Neuronal stem cell (in vitro differentiated cells): ENCODE measurements around the gene CSMD2.

ENCODE experiments used
- DNase-seq: peaks from one replicate; pipeline ENCODE4 v3.0.0-alpha.2; 2013; ENCODE audit warnings: low spot score
- H2AFZ ChIP-seq: one replicate; pipeline ENCODE4 v1.6.1; 2013; ENCODE audit warnings: mild to moderate bottlenecking, low read length, inconsistent platforms
- H2AK5ac ChIP-seq: 2 replicates; pipeline ENCODE4 v1.6.1; 2013; ENCODE audit warnings: low read depth, mild to moderate bottlenecking, inconsistent platforms, low read length, moderate library complexity, mixed read lengths
- H2BK120ac ChIP-seq: 2 replicates; pipeline ENCODE4 v1.6.1; 2013; ENCODE audit warnings: low read depth, mild to moderate bottlenecking, inconsistent platforms, low read length, moderate library complexity, mixed read lengths
- H2BK12ac ChIP-seq: one replicate; pipeline ENCODE4 v1.6.1; 2013; ENCODE audit warnings: low read length, inconsistent platforms
- H2BK15ac ChIP-seq: 2 replicates; pipeline ENCODE4 v1.6.1; 2013; ENCODE audit warnings: mild to moderate bottlenecking, low read length, inconsistent platforms, mixed read lengths
- H2BK5ac ChIP-seq: one replicate; pipeline ENCODE4 v1.6.1; 2013; ENCODE audit warnings: inconsistent platforms, mild to moderate bottlenecking, low read length, moderate library complexity
- H3K14ac ChIP-seq: one replicate; pipeline ENCODE4 v1.6.1; 2013; ENCODE audit warnings: low read length, inconsistent platforms
- H3K18ac ChIP-seq: 2 replicates; pipeline ENCODE4 v1.6.1; 2013; ENCODE audit warnings: low read length, inconsistent platforms
- H3K23ac ChIP-seq: 2 replicates; pipeline ENCODE4 v1.6.1; 2013; ENCODE audit warnings: low read depth, mild to moderate bottlenecking, mixed read lengths, low read length, inconsistent platforms; ENCODE audit not compliant: poor library complexity
- H3K27ac ChIP-seq: replicated peaks from 3 replicates; pipeline ENCODE4 v1.5.1; 2013; ENCODE audit warnings: low read length, inconsistent platforms
- H3K27me3 ChIP-seq, 3 experiments: 2 replicates each; pipeline ENCODE4 v1.6.1; 2013; ENCODE audit warnings: low read length in 3 of 3, mild to moderate bottlenecking in 2 of 3, inconsistent platforms in 1 of 3, low read depth in 1 of 3, mixed read lengths in 1 of 3, moderate library complexity in 1 of 3; ENCODE audit not compliant: control insufficient read depth in 3 of 3, insufficient read depth in 3 of 3
- H3K36me3 ChIP-seq, 2 donors: replicated peaks in 1 of 2; 2 replicates each; pipeline ENCODE4 v1.6.1; 2013; ENCODE audit warnings: low read length in 2 of 2; ENCODE audit not compliant: control insufficient read depth in 2 of 2, insufficient read depth in 2 of 2
- H3K4ac ChIP-seq: 2 replicates; pipeline ENCODE4 v1.6.1; 2013; ENCODE audit warnings: inconsistent platforms, mild to moderate bottlenecking, low read length, moderate library complexity
- H3K4me1 ChIP-seq, 2 donors: 1 replicate in 1 of 2; 2 replicates in 1 of 2; pipeline ENCODE4 v1.6.1; 2013; ENCODE audit warnings: low read length in 2 of 2, low read depth in 1 of 2; ENCODE audit not compliant: control insufficient read depth in 2 of 2, insufficient read depth in 1 of 2
- H3K4me2 ChIP-seq: one replicate; pipeline ENCODE4 v1.6.1; 2013; ENCODE audit warnings: mild to moderate bottlenecking, low read length, inconsistent platforms; ENCODE audit not compliant: insufficient read depth, poor library complexity, severe bottlenecking
- H3K4me3 ChIP-seq, 2 donors: 2 replicates each; pipeline ENCODE4 v1.5.1; 2013; ENCODE audit warnings: low read length in 2 of 2, mild to moderate bottlenecking in 2 of 2, inconsistent platforms in 1 of 2, moderate library complexity in 1 of 2
- H3K79me1 ChIP-seq: one replicate; pipeline ENCODE4 v1.6.1; 2013; ENCODE audit warnings: low read depth, mild to moderate bottlenecking, inconsistent platforms, low read length, moderate library complexity
- H3K9ac ChIP-seq: one replicate; pipeline ENCODE4 v1.6.1; 2013; ENCODE audit warnings: mild to moderate bottlenecking, low read depth, low read length, inconsistent platforms; ENCODE audit not compliant: poor library complexity
- H3K9me3 ChIP-seq, 2 donors: replicated peaks in 1 of 2; 2 replicates each; pipeline versions ENCODE3 to v1.6.1; 2013; ENCODE audit warnings: low read length in 2 of 2, mild to moderate bottlenecking in 2 of 2, inconsistent platforms in 1 of 2, low read depth in 1 of 2, mixed read lengths in 1 of 2, moderate library complexity in 1 of 2; ENCODE audit not compliant: control insufficient read depth in 2 of 2, insufficient read depth in 1 of 2
- H4K8ac ChIP-seq: one replicate; pipeline ENCODE4 v1.6.1; 2013; ENCODE audit warnings: low read depth, mild to moderate bottlenecking, inconsistent platforms, low read length, moderate library complexity
- H4K91ac ChIP-seq: one replicate; pipeline ENCODE4 v1.6.1; 2013; ENCODE audit warnings: low read length, low read depth, mild to moderate bottlenecking, inconsistent platforms; ENCODE audit not compliant: poor library complexity
- WGBS, 2 donors: extraction: QIAGEN DNeasy Blood & Tissue Kit; methylation state at CpG; one replicate each; pipeline ENCODE4 v1.1.7; 2013; ENCODE audit warnings: missing lambda C conversion rate in 2 of 2, mixed read lengths in 1 of 2; ENCODE audit not compliant: insufficient read length in 2 of 2, insufficient replicate concordance in 1 of 2; ENCODE audit errors: extremely low coverage in 2 of 2; 5-methylcytosine and 5-hydroxymethylcytosine counted together

The CSMD2 gene

GRCh38 chr1:34129630-34130029 is 35.4 kb downstream of the CSMD2 start:
- no peak overlapping the region for H3K4me2 ChIP-seq
- H3K27me3 ChIP-seq: peaks cover 0 to 4% (median 0%) of the 10 kb centered on the region in 3 experiments
- WGBS, 2 donors: no CpG with 5 or more reads among the region's 6 CpGs
- no peak overlapping the region for H3K18ac ChIP-seq
- H3K9ac ChIP-seq: no peak overlapping the region
- no peak overlapping the region for H2BK15ac ChIP-seq
- H2AFZ ChIP-seq: no peak overlapping the region
- no peak overlapping the region for H4K91ac ChIP-seq
- no peak overlapping the region for H3K27ac ChIP-seq
- H3K4me1 ChIP-seq: no peaks in the 10 kb centered on the region
- H3K4me3 ChIP-seq: no peak overlapping the region
- H2BK5ac ChIP-seq: no peak overlapping the region
- no peak overlapping the region for H4K8ac ChIP-seq
- no peaks in the 10 kb centered on the region for H3K9me3 ChIP-seq
- DNase-seq: no peak
- H3K14ac ChIP-seq: no peak overlapping the region
- no peaks in the 10 kb centered on the region for H3K79me1 ChIP-seq
- no peak overlapping the region for H2BK120ac ChIP-seq
- H3K23ac ChIP-seq: no peak overlapping the region
- H3K4ac ChIP-seq: no peak overlapping the region
- H2BK12ac ChIP-seq: no peak overlapping the region
- H2AK5ac ChIP-seq: no peak overlapping the region
- H3K36me3 ChIP-seq: no peaks in the 10 kb centered on the region

- no peak overlapping the region for H3K4ac ChIP-seq
- no peak overlapping the region for H4K91ac ChIP-seq
- H3K4me2 ChIP-seq: no peak overlapping the region
- no peak for DNase-seq
- H3K79me1 ChIP-seq: no peaks in the 10 kb centered on the region
- H3K18ac ChIP-seq: peak overlapping the region; percentile 25
- H3K14ac ChIP-seq: no peak overlapping the region
- H3K4me1 ChIP-seq: no peaks in the 10 kb centered on the region
- no peak overlapping the region for H2BK5ac ChIP-seq
- H2BK120ac ChIP-seq: no peak overlapping the region
- H3K23ac ChIP-seq: no peak overlapping the region
- H3K4me3 ChIP-seq: no peak overlapping the region
- H2BK12ac ChIP-seq: no peak overlapping the region
- no peak overlapping the region for H2AFZ ChIP-seq
- no peak overlapping the region for H3K27ac ChIP-seq
- no peaks in the 10 kb centered on the region for H3K9me3 ChIP-seq
- no peak overlapping the region for H4K8ac ChIP-seq
- no CpG with 5 or more reads among the region's 13 CpGs for WGBS, 2 donors
- no peak overlapping the region for H3K9ac ChIP-seq
- H2AK5ac ChIP-seq: no peak overlapping the region
- H3K27me3 ChIP-seq: peaks cover 0 to 4% (median 0%) of the 10 kb centered on the region in 3 experiments
- H2BK15ac ChIP-seq: no peak overlapping the region
- no peaks in the 10 kb centered on the region for H3K36me3 ChIP-seq
Observed at GRCh38 chr1:34128186-34128889, 36.7 kb downstream of the CSMD2 start.

GRCh38 chr1:34127006-34128000 is 37.7 kb downstream of the CSMD2 start:
- H2BK15ac ChIP-seq: no peak overlapping the region
- no peak overlapping the region for H3K4me2 ChIP-seq

GRCh38 chr1:34126486-34126885 is 38.5 kb downstream of the CSMD2 start:
- Histone ChIP-seq H3K9me3 (no peaks in the 10 kb centered on the region), H2BK120ac (no peak overlapping the region), H3K36me3 (no peaks in the 10 kb centered on the region), H3K14ac (no peak overlapping the region), H2BK12ac (no peak overlapping the region), H3K4me3 (no peak overlapping the region), H4K8ac (no peak overlapping the region), H2BK5ac (no peak overlapping the region), H3K18ac (peak overlapping the region; percentile 38), H3K79me1 (no peaks in the 10 kb centered on the region), H3K27me3 (peaks cover 0 to 4% (median 0%) of the 10 kb centered on the region in 3 experiments), H3K27ac (no peak overlapping the region), H3K9ac (no peak overlapping the region), H2BK15ac (peak overlapping the region; percentile 12), H3K4me2 (no peak overlapping the region), H3K4ac (no peak overlapping the region), H2AK5ac (no peak overlapping the region), H3K4me1 (no peaks in the 10 kb centered on the region), H3K23ac (no peak overlapping the region), H2AFZ (no peak overlapping the region), H4K91ac (no peak overlapping the region)
- no peak for DNase-seq
- WGBS, 2 donors: no CpG with 5 or more reads among the region's 6 CpGs

More at GRCh38 chr1:34127006-34128000, 37.7 kb downstream of the CSMD2 start:
- Histone ChIP-seq H3K4me1 (no peaks in the 10 kb centered on the region), H3K36me3 (no peaks in the 10 kb centered on the region), H3K79me1 (no peaks in the 10 kb centered on the region), H3K18ac (no peak overlapping the region), H2BK12ac (no peak overlapping the region), H4K8ac (no peak overlapping the region), H4K91ac (no peak overlapping the region), H2BK5ac (no peak overlapping the region), H3K27ac (no peak overlapping the region), H3K23ac (no peak overlapping the region), H3K4ac (peak overlapping the region; percentile 19), H3K4me3 (no peak overlapping the region), H2BK120ac (no peak overlapping the region), H3K9ac (peak overlapping the region; percentile 54), H2AFZ (no peak overlapping the region), H2AK5ac (no peak overlapping the region), H3K14ac (no peak overlapping the region), H3K27me3 (peaks cover 0 to 4% (median 0%) of the 10 kb centered on the region in 3 experiments), H3K9me3 (no peaks in the 10 kb centered on the region)
- DNase-seq: no peak
- no CpG with 5 or more reads among the region's 15 CpGs for WGBS, 2 donors
